NCI-H1436 treated with DMSO at 0.1 percent for 48 hours (cell line): ENCODE data around the gene SZT2.
"Not testable (repeated sequence)": the region's sequence is repeated elsewhere in the genome, so short reads cannot be mapped to it uniquely, and the experiment has no call there.

ENCODE experiments used
- DNase-seq: peaks from one replicate; lab custom pipeline; 2025; lab: John Stamatoyannopoulos, UW

Gene SZT2

GRCh38 chr1:43388613-43389012, 1.1 kb upstream of the SZT2 start:
- no peak for DNase-seq

GRCh38 chr1:43392702-43393101, 3.0 kb downstream of the SZT2 start:
- no peak for DNase-seq

- DNase-seq: no peak
Observed at GRCh38 chr1:43395523-43395922, 5.8 kb downstream of the SZT2 start.

GRCh38 chr1:43396059-43396458, 6.4 kb downstream of the SZT2 start:
- DNase-seq: no peak

GRCh38 chr1:43398227-43398626, 8.5 kb downstream of the SZT2 start:
- DNase-seq: no peak

GRCh38 chr1:43400441-43400840, 10.7 kb downstream of the SZT2 start:
- DNase-seq: not testable (repeated sequence)

- DNase-seq: no peak
Observed at GRCh38 chr1:43402089-43402865, 12.6 kb downstream of the SZT2 start.

GRCh38 chr1:43404353-43404752, 14.7 kb downstream of the SZT2 start:
- no peak for DNase-seq

- no peak for DNase-seq
Observed at GRCh38 chr1:43405219-43405875, 15.6 kb downstream of the SZT2 start.

GRCh38 chr1:43405876-43406234, 16.2 kb downstream of the SZT2 start:
- no peak for DNase-seq

GRCh38 chr1:43410571-43410970, 20.9 kb downstream of the SZT2 start:
- no peak for DNase-seq

GRCh38 chr1:43413426-43413825, 23.7 kb downstream of the SZT2 start:
- not testable (repeated sequence) for DNase-seq

GRCh38 chr1:43414634-43415223, 25.0 kb downstream of the SZT2 start:
- DNase-seq: no peak

- no peak for DNase-seq
Observed at GRCh38 chr1:43415901-43416300, 26.2 kb downstream of the SZT2 start.

GRCh38 chr1:43418858-43419257, 29.2 kb downstream of the SZT2 start:
- DNase-seq: no peak

GRCh38 chr1:43419627-43420425, 30.1 kb downstream of the SZT2 start:
- no peak for DNase-seq

GRCh38 chr1:43420874-43421273, 31.2 kb downstream of the SZT2 start:
- DNase-seq: no peak

- no peak for DNase-seq
Observed at GRCh38 chr1:43421396-43421795, 31.7 kb downstream of the SZT2 start.

- no peak for DNase-seq
Observed at GRCh38 chr1:43421976-43422750, 32.5 kb downstream of the SZT2 start.

- DNase-seq: no peak
Observed at GRCh38 chr1:43422995-43423671, 33.4 kb downstream of the SZT2 start.
